Mesenchymal stem cell (in vitro differentiated cells and primary cell): ENCODE results near the gene ASB16.

Experiments used
- DNase-seq: peaks from one replicate; pipeline ENCODE4 v3.0.0-alpha.2; 2013
- H2AFZ ChIP-seq: one replicate; pipeline ENCODE4 v1.6.1; 2013; ENCODE audit warnings: low read depth, mild to moderate bottlenecking, control low read depth, inconsistent platforms, low read length, moderate library complexity
- H2AK5ac ChIP-seq: 2 replicates; pipeline ENCODE4 v1.6.1; 2013; ENCODE audit warnings: low read length, moderate library complexity, mild to moderate bottlenecking, inconsistent platforms; ENCODE audit not compliant: severe bottlenecking
- H2BK120ac ChIP-seq: one replicate; pipeline ENCODE4 v1.6.1; 2013; ENCODE audit warnings: low read depth, mild to moderate bottlenecking, inconsistent platforms, low read length, moderate library complexity
- H2BK12ac ChIP-seq, 2 experiments: one replicate each; pipeline ENCODE4 v1.6.1; 2013; ENCODE audit warnings: inconsistent platforms in 2 of 2, low read length in 2 of 2, mild to moderate bottlenecking in 2 of 2, moderate library complexity in 2 of 2, control low read depth in 1 of 2
- H2BK15ac ChIP-seq: one replicate; pipeline ENCODE4 v1.6.1; 2013; ENCODE audit warnings: mild to moderate bottlenecking, low read depth, inconsistent platforms; ENCODE audit not compliant: poor library complexity, severe bottlenecking
- H2BK5ac ChIP-seq: 2 replicates; pipeline ENCODE4 v1.6.1; 2013; ENCODE audit warnings: low read depth, mild to moderate bottlenecking, low read length, control low read depth, inconsistent platforms; ENCODE audit not compliant: poor library complexity, severe bottlenecking
- H3K14ac ChIP-seq, 2 experiments: one replicate each; pipeline ENCODE4 v1.6.1; 2013; ENCODE audit warnings: inconsistent platforms in 2 of 2, low read length in 2 of 2, control low read depth in 1 of 2, mild to moderate bottlenecking in 1 of 2, moderate library complexity in 1 of 2
- H3K18ac ChIP-seq, 2 experiments: one replicate each; pipeline ENCODE4 v1.6.1; 2013; ENCODE audit warnings: inconsistent platforms in 2 of 2, low read length in 2 of 2, control low read depth in 1 of 2, low read depth in 1 of 2, mild to moderate bottlenecking in 1 of 2
- H3K23ac ChIP-seq, 2 experiments: one replicate each; pipeline ENCODE4 v1.6.1; 2013; ENCODE audit warnings: inconsistent platforms in 2 of 2, low read length in 2 of 2, mild to moderate bottlenecking in 2 of 2, moderate library complexity in 2 of 2, control low read depth in 1 of 2
- H3K27ac ChIP-seq: 2 replicates; pipeline ENCODE4 v1.5.1; 2013; ENCODE audit warnings: mild to moderate bottlenecking, moderate library complexity, low read length, control low read depth, inconsistent platforms; ENCODE audit not compliant: poor library complexity, severe bottlenecking
- H3K27me3 ChIP-seq, 2 experiments: 2 replicates each; pipeline versions ENCODE4 v1.6.1 to v1.7.0; 2013; ENCODE audit warnings: low read length in 2 of 2, mild to moderate bottlenecking in 2 of 2, moderate library complexity in 2 of 2, control low read depth in 1 of 2, inconsistent platforms in 1 of 2; ENCODE audit not compliant: control insufficient read depth in 1 of 2, insufficient read depth in 1 of 2
- H3K36me3 ChIP-seq, 2 experiments: 2 replicates each; pipeline versions ENCODE4 v1.6.1 to v1.7.0; 2013; ENCODE audit warnings: low read length in 2 of 2, control low read depth in 1 of 2, inconsistent platforms in 1 of 2, low read depth in 1 of 2, mild to moderate bottlenecking in 1 of 2; ENCODE audit not compliant: insufficient read depth in 2 of 2, control insufficient read depth in 1 of 2
- H3K4ac ChIP-seq, 2 experiments: one replicate each; pipeline ENCODE4 v1.6.1; 2013; ENCODE audit warnings: inconsistent platforms in 2 of 2, low read length in 2 of 2, mild to moderate bottlenecking in 2 of 2, moderate library complexity in 2 of 2, control low read depth in 1 of 2, low read depth in 1 of 2
- H3K4me1 ChIP-seq: 2 replicates; pipeline ENCODE4 v1.6.1; 2013; ENCODE audit warnings: low read depth, low read length, control low read depth; ENCODE audit not compliant: control insufficient read depth, insufficient read depth
- H3K4me2 ChIP-seq: 2 replicates; pipeline ENCODE4 v1.6.1; 2013; ENCODE audit warnings: low read length, mild to moderate bottlenecking, inconsistent platforms; ENCODE audit not compliant: poor library complexity, severe bottlenecking
- H3K4me3 ChIP-seq, 2 experiments: 2 replicates each; pipeline versions ENCODE4 v1.5.1 to v1.7.0; 2013; ENCODE audit warnings: low read length in 2 of 2, mild to moderate bottlenecking in 2 of 2, control low read depth in 1 of 2, low read depth in 1 of 2; ENCODE audit not compliant: insufficient read depth in 1 of 2
- H3K79me1 ChIP-seq: replicated peaks from 2 replicates; pipeline ENCODE4 v1.6.1; 2013; ENCODE audit warnings: mild to moderate bottlenecking, control low read depth, low read length, inconsistent platforms; ENCODE audit not compliant: poor library complexity, severe bottlenecking
- H3K9ac ChIP-seq: 2 replicates; pipeline ENCODE4 v1.7.0; 2013; ENCODE audit warnings: mild to moderate bottlenecking, low read length, moderate library complexity
- H3K9me3 ChIP-seq: 2 replicates; pipeline ENCODE4 v1.7.0; 2013; ENCODE audit warnings: mild to moderate bottlenecking, low read length; ENCODE audit not compliant: control insufficient read depth
- H4K8ac ChIP-seq: one replicate; pipeline ENCODE4 v1.6.1; 2013; ENCODE audit warnings: inconsistent platforms, mild to moderate bottlenecking, low read length, moderate library complexity
- H4K91ac ChIP-seq: one replicate; pipeline ENCODE4 v1.6.1; 2013; ENCODE audit warnings: mild to moderate bottlenecking, low read length, inconsistent platforms
- WGBS: methylation state at CpG from one replicate; pipeline ENCODE4 v1.1.7; 2013; ENCODE audit warnings: mixed read lengths; 5-methylcytosine and 5-hydroxymethylcytosine counted together

Gene ASB16

GRCh38 chr17:44219108-44219615 lies 48.7 kb downstream of the ASB16 start:
- H3K4ac ChIP-seq = peak overlapping the region; percentile 80 to 99
- peak overlapping the region in 1 of 2 experiments; percentile 75 for H2BK12ac ChIP-seq
- peak overlapping the region in 1 of 2 experiments; percentile 94 for H3K14ac ChIP-seq
- peaks cover 20% of the 10 kb centered on the region for H3K79me1 ChIP-seq
- under 1% methylated on average over 56 of the region's 73 CpGs for WGBS
- peak; percentile 68 for DNase-seq
- H2AFZ ChIP-seq = no peak overlapping the region
- H3K27ac ChIP-seq = no peak overlapping the region
- peak overlapping the region; percentile 90 to 98 for H3K18ac ChIP-seq
- H3K36me3 ChIP-seq = peaks cover 27 to 28% of the 10 kb centered on the region in 2 experiments
- H3K9ac ChIP-seq = peak overlapping the region; percentile 90
- peak overlapping the region; percentile 76 to 95 for H3K4me3 ChIP-seq
- H3K27me3 ChIP-seq = no peaks in the 10 kb centered on the region
- H2BK120ac ChIP-seq = peak overlapping the region; percentile 99
- H3K4me1 ChIP-seq = peaks cover 24% of the 10 kb centered on the region
- H2AK5ac ChIP-seq = no peak overlapping the region
- peak overlapping the region; percentile 88 for H4K8ac ChIP-seq
- H4K91ac ChIP-seq = peak overlapping the region; percentile 95
- H2BK15ac ChIP-seq = peak overlapping the region; percentile 98
- peak overlapping the region; percentile 93 for H2BK5ac ChIP-seq
- peak overlapping the region; percentile 54 for H3K4me2 ChIP-seq
- H3K9me3 ChIP-seq = peaks cover 3% of the 10 kb centered on the region
- peak overlapping the region in 1 of 2 experiments; percentile 91 for H3K23ac ChIP-seq

DNA sequence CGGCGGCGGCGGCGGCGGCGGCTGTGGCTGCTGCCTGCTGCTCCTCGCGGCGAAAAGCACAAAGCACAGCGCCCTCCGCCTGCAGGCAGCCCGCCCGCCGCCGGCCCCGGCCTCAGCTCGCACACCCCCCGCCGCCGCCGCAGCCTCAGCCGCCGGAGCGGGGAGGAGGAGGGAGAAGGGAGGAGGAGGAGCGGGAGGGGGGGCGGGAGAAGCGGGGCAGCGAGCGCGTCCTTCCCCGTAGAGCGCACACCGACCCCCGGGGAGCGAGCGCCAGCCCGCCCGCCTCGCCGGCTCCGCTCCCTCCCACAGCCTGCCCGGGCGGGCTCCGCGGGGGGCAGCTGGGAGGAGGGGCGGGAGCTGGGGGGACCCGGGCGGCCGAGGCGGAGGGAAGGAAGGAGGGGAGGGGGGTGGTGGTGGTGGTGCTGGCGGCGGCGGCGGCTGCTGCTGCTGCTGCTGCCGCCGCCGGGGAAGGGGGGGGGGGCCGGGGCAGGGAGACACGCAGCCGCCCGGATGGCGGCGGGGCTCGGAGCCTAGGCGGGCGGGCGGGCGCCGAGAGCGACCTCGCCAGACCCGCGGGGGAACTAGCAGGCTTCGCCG lies 49.2 kb downstream of the ASB16 start, which contains the start of gene UBTF:
UBTF (minus strand) TSS at position 60 of the 597 bp plus-strand sequence. CDS start 1,446 bp downstream, outside the sequence.
- peak within 1 kb of the TSS; percentile 94 to 99 for H3K14ac ChIP-seq
- peak within 1 kb of the TSS; percentile 97 to 98 for H3K18ac ChIP-seq
- H3K79me1 ChIP-seq = peaks cover 16% of the 10 kb centered on the region
- H3K36me3 ChIP-seq = peaks cover 21 to 23% of the 10 kb centered on the region in 2 experiments
- no peaks in the 10 kb centered on the region for H3K9me3 ChIP-seq
- peak within 1 kb of the TSS; percentile 74 for H3K4me2 ChIP-seq
- H2AFZ ChIP-seq = no peak within 1 kb of the TSS
- H3K9ac ChIP-seq = peak within 1 kb of the TSS; percentile 95
- H2AK5ac ChIP-seq = no peak within 1 kb of the TSS
- H3K27ac ChIP-seq = peak within 1 kb of the TSS; percentile 78
- peak within 1 kb of the TSS in 1 of 2 experiments; percentile 96 for H3K23ac ChIP-seq
- H3K4me1 ChIP-seq = peaks cover 24% of the 10 kb centered on the region
- peak within 1 kb of the TSS; percentile 99 for H2BK120ac ChIP-seq
- H2BK12ac ChIP-seq = peak within 1 kb of the TSS in 1 of 2 experiments; percentile 75
- WGBS = 1% methylated on average over 14 of the region's 76 CpGs
- DNase-seq = peak; percentile 66
- H4K91ac ChIP-seq = peak within 1 kb of the TSS; percentile 95
- peak within 1 kb of the TSS; percentile 88 for H4K8ac ChIP-seq
- peak within 1 kb of the TSS; percentile 90 to 99 for H3K4ac ChIP-seq
- H3K4me3 ChIP-seq = peak within 1 kb of the TSS; percentile 87 to 95
- no peaks in the 10 kb centered on the region for H3K27me3 ChIP-seq
- peak within 1 kb of the TSS; percentile 93 for H2BK5ac ChIP-seq
- H2BK15ac ChIP-seq = peak within 1 kb of the TSS; percentile 98

DNA sequence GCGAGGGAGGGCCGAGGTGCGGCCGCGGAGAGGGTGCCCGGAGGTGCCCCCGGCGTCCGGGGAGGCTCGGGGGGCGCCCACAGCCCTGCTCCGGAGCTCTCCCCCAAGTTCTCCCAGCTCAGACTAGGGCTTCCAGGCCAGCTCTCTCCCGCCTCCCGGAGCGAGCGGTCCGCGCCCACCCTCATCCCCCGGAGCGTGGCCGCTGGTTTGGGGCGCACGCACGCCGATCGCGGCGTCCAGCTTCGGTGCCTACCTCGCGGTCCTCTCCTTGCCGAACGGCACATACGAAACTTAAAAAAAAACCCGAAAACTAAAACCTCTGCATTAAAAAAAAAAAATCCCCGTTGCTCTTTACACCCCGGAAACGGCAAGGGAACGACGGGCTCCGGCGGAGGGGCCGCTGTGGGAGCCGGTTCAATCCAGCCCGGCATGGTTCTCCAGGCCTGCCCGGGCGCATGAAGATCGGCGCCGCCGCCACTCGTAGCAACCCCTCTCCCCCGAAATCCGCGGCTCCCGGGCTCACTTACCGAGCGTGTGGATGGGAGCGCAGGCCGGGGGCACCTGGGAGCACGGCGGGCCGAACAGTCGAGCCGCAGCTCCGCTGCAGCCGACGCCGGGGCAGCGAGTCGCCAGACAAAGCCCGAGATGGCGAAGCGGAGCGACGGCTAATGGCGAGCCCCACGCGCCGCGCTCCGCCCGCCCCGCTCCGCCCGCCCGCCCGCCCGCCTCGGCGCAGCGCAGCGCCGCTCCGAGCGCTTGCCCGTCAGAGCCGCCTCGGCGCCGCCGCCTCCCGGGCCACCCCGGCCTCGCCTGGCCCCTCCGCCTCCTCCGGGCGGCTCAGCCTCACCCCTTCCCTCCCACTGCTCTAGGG lies 49.9 kb downstream of the ASB16 start:
- H4K91ac ChIP-seq = peak overlapping the region; percentile 92
- peaks cover 24% of the 10 kb centered on the region for H3K4me1 ChIP-seq
- WGBS = under 1% methylated on average over 52 of the region's 108 CpGs
- no peaks in the 10 kb centered on the region for H3K9me3 ChIP-seq
- H3K27me3 ChIP-seq = no peaks in the 10 kb centered on the region
- H3K79me1 ChIP-seq = peaks cover 9% of the 10 kb centered on the region
- peak overlapping the region; percentile 81 for H3K27ac ChIP-seq
- peak overlapping the region; percentile 95 for H3K9ac ChIP-seq
- H3K36me3 ChIP-seq = peaks cover 14 to 15% of the 10 kb centered on the region in 2 experiments
- peak overlapping the region in 1 of 2 experiments; percentile 96 for H3K23ac ChIP-seq
- peak overlapping the region in 1 of 2 experiments; percentile 74 for H2BK12ac ChIP-seq
- no peak overlapping the region for H2AK5ac ChIP-seq
- peak overlapping the region; percentile 90 to 97 for H3K4ac ChIP-seq
- H2BK15ac ChIP-seq = peak overlapping the region; percentile 92
- peak overlapping the region; percentile 90 for H2BK120ac ChIP-seq
- peak overlapping the region; percentile 84 for H3K4me2 ChIP-seq
- peak overlapping the region; percentile 89 to 95 for H3K4me3 ChIP-seq
- H2AFZ ChIP-seq = no peak overlapping the region
- H2BK5ac ChIP-seq = peak overlapping the region; percentile 88
- peak overlapping the region; percentile 78 for H4K8ac ChIP-seq
- DNase-seq = peak; percentile 58
- H3K18ac ChIP-seq = peak overlapping the region; percentile 97 to 98
- peak overlapping the region in 1 of 2 experiments; percentile 90 for H3K14ac ChIP-seq
